Stomach (tissue), 9 donors: ENCODE measurements around the gene KRTAP10-9. TPM values are rescaled to one million over a fixed set of nuclear protein-coding genes. Genes with fewer than 3 reads are reported as not detected.

ENCODE experiments used
- DNase-seq, 2 donors: peaks; one replicate each; pipeline versions ENCODE4 v3.0.0 to v3.0.0-alpha.2; 2013 to 2019
- H3K27ac ChIP-seq, 5 donors: fragments of 200-600 bp in 4 of 5; sonication (generic) in 4 of 5; one replicate each; pipeline ENCODE4 v1.5.1; 2013 to 2019; ENCODE audit warnings: mild to moderate bottlenecking in 1 of 5, moderate library complexity in 1 of 5
- H3K27me3 ChIP-seq, 3 donors: fragments of 200-600 bp; sonication (generic); one replicate each; pipeline ENCODE4 v1.5.1; 2017 to 2019; ENCODE audit warnings: mixed run types in 1 of 3
- H3K36me3 ChIP-seq, 4 donors: fragments of 200-600 bp; sonication (generic); 1 replicate in 3 of 4; 2 replicates in 1 of 4; pipeline ENCODE4 v1.5.1; 2016 to 2019
- H3K4me1 ChIP-seq, 4 donors: fragments of 200-600 bp; sonication (generic); one replicate each; pipeline ENCODE4 v1.5.1; 2016 to 2019
- H3K4me3 ChIP-seq, 4 donors: fragments of 200-600 bp; sonication (generic) in 3 of 4; one replicate each; pipeline ENCODE4 v1.5.1; 2016 to 2019; ENCODE audit warnings: mild to moderate bottlenecking in 1 of 4
- H3K9me3 ChIP-seq, 4 donors: fragments of 200-600 bp; sonication (generic); one replicate each; pipeline ENCODE4 v1.5.1; 2016 to 2019
- CTCF ChIP-seq, 7 experiments: fragments of 450-650 bp in 4 of 7; fragments of 200-600 bp in 3 of 7; sonication (generic) in 3 of 7; IDR thresholded peaks; one replicate each; pipeline ENCODE4 v1.5.1; 2016 to 2019; ENCODE audit warnings: antibody characterized with exemption in 7 of 7, control low read depth in 2 of 7, mild to moderate bottlenecking in 1 of 7
- EP300 ChIP-seq: sonication (generic); formaldehyde crosslinking; IDR thresholded peaks from one replicate; pipeline ENCODE4 v1.6.1; 2017; ENCODE audit warnings: antibody characterized with exemption
- POLR2A ChIP-seq, 4 donors: fragments of 450-650 bp; IDR thresholded peaks; one replicate each; pipeline ENCODE4 v1.6.1; 2016; ENCODE audit warnings: antibody characterized with exemption in 4 of 4, control low read depth in 2 of 4, mild to moderate bottlenecking in 1 of 4, moderate library complexity in 1 of 4
- POLR2AphosphoS5 ChIP-seq, 3 donors: sonication (generic); formaldehyde crosslinking; IDR thresholded peaks; one replicate each; pipeline ENCODE4 v1.6.1; 2016; ENCODE audit warnings: antibody characterized with exemption in 3 of 3
- WGBS, 5 donors: extraction: QIAGEN DNeasy Blood & Tissue Kit in 3 of 5; methylation state at CpG; one replicate each; pipeline versions ENCODE4 v1.1.5 to v1.1.7; 2013 to 2018; 5-methylcytosine and 5-hydroxymethylcytosine counted together
- intact Hi-C: fragments of 100-400 bp; cut with DNase I; formaldehyde crosslinking; loops from one replicate; pipeline ENCODE4 v1.15.1; 2023; ENCODE audit warnings: low total_unique reads
- polyA plus RNA-seq, 3 donors: library from polyadenylated mRNA; stranded (reverse); fragments of 200-250 nt; gene quantifications; one replicate each; pipeline ENCODE4 v1.2.3, GENCODE V29; 2013
- total RNA-seq, 5 donors: library from RNA; depleted of rRNA; stranded (reverse); fragments of >200 nt; gene quantifications; one replicate each; pipeline versions ENCODE4 v1.1.0 to v1.2.3, GENCODE V29; 2014 to 2016
- donor health status: healthy with polysubstance abuse.
- donor health status: Bipolar disorder and iron deficiency.
- donor health status: healthy.

Gene KRTAP10-9
- total and polyA plus RNA-seq, 8 donors, result not detected

- Histone ChIP-seq H3K27me3 (peaks cover 0 to 49% (median 0%) of the 10 kb centered on the region in 3 donors), H3K9me3 (peaks cover 4 to 34% (median 28%) of the 10 kb centered on the region in 4 donors), H3K4me3 (no peak overlapping the region), H3K4me1 (no peaks in the 10 kb centered on the region), H3K27ac (no peak overlapping the region), H3K36me3 (no peaks in the 10 kb centered on the region)
- no peak for DNase-seq
- intact Hi-C loops, result no loop called here
- WGBS, 5 donors, result 79 to 85% (median 81%) methylated on average over 13 of the region's 13 CpGs
- TF ChIP-seq POLR2A (IDR thresholded peaks at IDR 0.05) (no peak), POLR2AphosphoS5 (IDR thresholded peaks at IDR 0.05) (no peak), CTCF (IDR thresholded peaks at IDR 0.05) (no peak), EP300 (no peak)
Measured at GRCh38 chr21:44612669-44613229, 14.1 kb upstream of the KRTAP10-9 start.

GRCh38 chr21:44613386-44614155, 13.3 kb upstream of the KRTAP10-9 start:
- Histone ChIP-seq H3K36me3 (no peaks in the 10 kb centered on the region), H3K27ac (no peak overlapping the region), H3K9me3 (peaks cover 4 to 34% (median 28%) of the 10 kb centered on the region in 4 donors), H3K27me3 (peaks cover 0 to 49% (median 0%) of the 10 kb centered on the region in 3 donors), H3K4me3 (no peak overlapping the region), H3K4me1 (no peaks in the 10 kb centered on the region)
- DNase-seq, result no peak
- TF ChIP-seq CTCF (IDR thresholded peaks at IDR 0.05) (no peak), POLR2AphosphoS5 (IDR thresholded peaks at IDR 0.05) (no peak), POLR2A (IDR thresholded peaks at IDR 0.05) (no peak), EP300 (no peak)
- intact Hi-C loops, result no loop called here
- WGBS, 5 donors, result 85 to 89% (median 87%) methylated on average over 18 to 26 of the region's 26 CpGs

DNA sequence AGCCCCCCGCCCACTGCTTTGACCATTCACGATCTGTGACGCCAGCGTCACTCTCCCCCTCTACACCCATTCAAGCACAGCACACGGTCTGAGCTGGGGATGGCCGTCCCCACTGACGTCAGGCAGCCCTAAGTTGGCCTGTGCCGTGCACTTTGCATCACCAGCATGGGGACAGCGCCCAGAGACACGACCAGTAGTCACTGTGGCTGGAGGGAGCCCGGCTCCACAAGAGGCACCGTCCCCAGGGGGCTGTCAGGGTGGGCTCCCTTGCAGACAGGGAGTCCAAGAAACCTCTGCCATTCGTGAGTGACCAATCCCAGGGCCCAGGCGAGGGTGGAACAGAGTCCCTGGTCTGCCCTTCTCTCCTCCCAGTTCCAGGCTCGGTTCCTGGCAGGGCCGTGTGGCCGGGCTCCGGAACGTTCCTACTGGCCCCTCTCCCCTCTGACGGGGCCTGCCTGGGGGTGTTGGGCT, 12.7 kb upstream of the KRTAP10-9 start:
- Histone ChIP-seq H3K4me3 (no peak overlapping the region), H3K27me3 (peaks cover 0 to 49% (median 0%) of the 10 kb centered on the region in 3 donors), H3K4me1 (no peaks in the 10 kb centered on the region), H3K27ac (no peak overlapping the region), H3K9me3 (peaks cover 4 to 31% (median 25%) of the 10 kb centered on the region in 4 donors), H3K36me3 (no peaks in the 10 kb centered on the region)
- intact Hi-C loops, result no loop called here
- TF ChIP-seq POLR2AphosphoS5 (IDR thresholded peaks at IDR 0.05) (no peak), POLR2A (IDR thresholded peaks at IDR 0.05) (no peak), CTCF (IDR thresholded peaks at IDR 0.05) (no peak), EP300 (no peak)
- 78 to 83% (median 80%) methylated on average over 13 to 20 of the region's 20 CpGs for WGBS, 5 donors
- DNase-seq, result no peak

- TF ChIP-seq POLR2A (IDR thresholded peaks at IDR 0.05) (no peak), EP300 (no peak), POLR2AphosphoS5 (IDR thresholded peaks at IDR 0.05) (no peak), CTCF (IDR thresholded peaks at IDR 0.05) (no peak)
- no peak for DNase-seq
- no peak overlapping the region for H3K27ac ChIP-seq
- H3K36me3 ChIP-seq, result no peaks in the 10 kb centered on the region
- no peak overlapping the region for H3K4me3 ChIP-seq
- peaks cover 4 to 23% (median 19%) of the 10 kb centered on the region in 4 donors for H3K9me3 ChIP-seq
- intact Hi-C loops, result no loop called here
- peaks cover 0 to 49% (median 0%) of the 10 kb centered on the region in 3 donors for H3K27me3 ChIP-seq
- whole genome bisulfite sequencing, 5 donors, result 82 to 87% (median 87%) methylated on average over 28 of the region's 28 CpGs
- no peaks in the 10 kb centered on the region for H3K4me1 ChIP-seq
Measured at GRCh38 chr21:44614961-44615391, 11.9 kb upstream of the KRTAP10-9 start.
